ENCODE measurements around the gene IL1R1.

The IL1R1 gene

GRCh38 chr2:102137138-102137537 is 5.4 kb upstream of the IL1R1 start:
- H3K4me3 ChIP-seq (ENCODE audit: low read depth, low read length), result no peak overlapping the region

GRCh38 chr2:102138331-102138730 is 4.2 kb upstream of the IL1R1 start:
- H3K4me3 ChIP-seq (ENCODE audit: low read depth, low read length), result no peak overlapping the region

DNA sequence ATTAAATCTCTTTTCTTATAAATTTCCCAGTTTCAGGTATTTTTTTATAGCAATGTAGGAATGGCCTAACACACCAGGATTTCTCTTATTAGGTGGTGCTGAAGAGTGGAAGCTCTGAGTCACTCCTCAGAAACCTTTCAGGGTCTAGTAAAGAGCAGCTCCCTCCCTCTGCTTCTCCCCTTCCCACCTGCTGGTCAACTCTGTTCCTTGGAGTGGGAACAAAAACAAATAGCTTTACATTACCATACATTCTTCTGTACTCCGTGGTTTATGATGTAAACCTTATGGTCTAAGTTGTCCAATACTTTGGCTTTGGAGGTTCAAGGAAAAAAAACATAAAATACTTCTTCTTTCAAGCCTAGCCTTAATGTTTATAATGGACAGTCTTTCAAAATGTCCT is 2.7 kb upstream of the IL1R1 start:
- H3K4me3 ChIP-seq (ENCODE audit: low read depth, low read length), result no peak overlapping the region

GRCh38 chr2:102140377-102140776 is 2.2 kb upstream of the IL1R1 start:
- no peak overlapping the region for H3K4me3 ChIP-seq (ENCODE audit: low read depth, low read length)

DNA sequence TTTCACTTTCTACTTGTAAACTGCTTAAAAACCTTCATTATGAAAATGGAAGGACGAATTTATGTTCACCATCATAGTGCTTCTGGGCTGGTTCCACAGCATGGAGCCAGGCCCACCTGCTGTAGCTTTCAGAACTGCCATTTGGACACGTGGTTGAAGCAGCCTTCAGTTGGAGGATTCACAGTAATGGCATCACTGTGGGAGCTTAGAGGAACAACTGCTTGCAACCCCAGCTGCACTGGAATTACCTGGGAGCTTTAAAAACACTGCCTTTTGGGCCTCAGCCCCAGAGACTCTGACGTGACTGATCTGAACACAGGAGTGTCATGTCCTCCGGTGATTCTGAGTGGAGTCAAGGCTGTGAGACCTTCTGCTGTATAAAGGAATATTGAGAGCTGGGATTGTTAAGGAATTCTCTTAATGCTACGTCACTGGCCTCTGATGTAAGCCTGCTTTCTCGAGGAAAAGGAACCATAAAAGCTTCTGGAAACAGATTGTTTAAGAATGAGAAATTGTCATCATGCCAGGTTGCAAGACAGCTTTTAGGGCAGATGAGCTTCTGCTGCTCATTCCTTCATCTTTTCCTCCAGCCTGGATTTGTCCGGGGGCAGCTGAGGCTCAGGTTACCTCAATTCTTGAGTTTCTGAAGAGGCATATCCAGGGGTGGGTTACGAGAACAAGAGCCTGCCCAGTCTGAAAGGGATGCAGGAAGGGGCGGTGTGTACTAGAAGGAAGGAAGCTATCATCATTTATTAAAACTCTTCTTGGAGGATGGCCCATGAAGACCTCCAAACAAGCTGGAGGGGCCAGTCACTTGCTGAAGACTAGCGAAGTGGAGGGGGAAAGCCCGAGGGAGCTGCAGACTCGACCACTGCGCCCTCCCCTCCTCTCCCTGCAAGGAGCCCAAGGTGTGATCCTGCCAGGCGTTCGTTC is 1.3 kb upstream of the IL1R1 start:
- H3K4me3 ChIP-seq (ENCODE audit: low read depth, low read length), result no peak overlapping the region

DNA sequence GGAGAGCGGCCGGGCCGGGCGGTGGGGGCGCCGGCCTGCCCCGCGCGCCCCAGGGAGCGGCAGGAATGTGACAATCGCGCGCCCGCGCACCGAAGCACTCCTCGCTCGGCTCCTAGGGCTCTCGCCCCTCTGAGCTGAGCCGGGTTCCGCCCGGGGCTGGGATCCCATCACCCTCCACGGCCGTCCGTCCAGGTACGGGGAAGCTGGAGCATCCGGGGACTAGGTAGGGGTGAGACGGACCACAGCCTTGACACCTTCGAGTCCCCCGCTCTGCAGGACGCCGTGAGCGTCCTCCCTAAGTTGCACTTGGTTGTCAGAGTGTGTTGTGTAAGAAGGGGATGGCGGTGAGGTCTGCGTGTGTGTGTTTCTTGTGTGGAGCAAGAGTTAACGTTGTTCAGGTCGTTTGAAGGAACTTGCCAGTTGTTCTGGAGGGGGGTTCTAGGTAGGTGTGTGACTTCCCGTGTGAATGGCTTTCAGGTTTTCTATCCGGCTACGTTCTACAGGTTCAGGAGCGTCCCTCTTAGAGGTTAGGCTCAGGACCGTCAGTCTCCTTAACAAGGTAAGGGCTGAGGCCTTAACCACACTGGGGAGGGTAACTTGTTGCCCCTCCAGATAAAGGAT is 393 bp downstream of the IL1R1 start:
- H3K4me3 ChIP-seq (ENCODE audit: low read depth, low read length), result peak overlapping the region; percentile 39

- H3K4me3 ChIP-seq (ENCODE audit: low read depth, low read length), result no peak overlapping the region
Measured at GRCh38 chr2:102143450-102143985, 972 bp downstream of the IL1R1 start.

DNA sequence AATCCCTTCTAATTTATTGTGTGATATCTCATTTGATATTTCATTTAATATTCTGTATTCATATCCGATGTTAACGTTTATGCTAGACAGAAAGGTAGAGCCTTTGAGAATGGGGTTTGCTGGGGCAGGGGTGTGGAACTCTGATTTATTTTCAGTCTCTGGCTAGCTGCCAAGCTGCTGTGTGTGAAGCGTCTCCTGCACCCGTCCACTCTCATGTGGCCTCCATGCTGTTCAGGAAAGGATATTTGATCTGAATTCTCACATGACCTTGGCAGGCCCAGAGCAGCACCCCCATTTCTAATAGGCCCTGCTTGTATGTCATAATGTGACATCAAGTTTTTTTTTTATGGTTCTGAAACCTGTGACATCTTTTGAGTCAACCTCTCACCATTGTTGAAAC is 1.6 kb downstream of the IL1R1 start:
- no peak overlapping the region for H3K4me3 ChIP-seq (ENCODE audit: low read depth, low read length)

- H3K4me3 ChIP-seq (ENCODE audit: low read depth, low read length), result no peak overlapping the region
Measured at GRCh38 chr2:102145107-102145506, 2.6 kb downstream of the IL1R1 start.

DNA sequence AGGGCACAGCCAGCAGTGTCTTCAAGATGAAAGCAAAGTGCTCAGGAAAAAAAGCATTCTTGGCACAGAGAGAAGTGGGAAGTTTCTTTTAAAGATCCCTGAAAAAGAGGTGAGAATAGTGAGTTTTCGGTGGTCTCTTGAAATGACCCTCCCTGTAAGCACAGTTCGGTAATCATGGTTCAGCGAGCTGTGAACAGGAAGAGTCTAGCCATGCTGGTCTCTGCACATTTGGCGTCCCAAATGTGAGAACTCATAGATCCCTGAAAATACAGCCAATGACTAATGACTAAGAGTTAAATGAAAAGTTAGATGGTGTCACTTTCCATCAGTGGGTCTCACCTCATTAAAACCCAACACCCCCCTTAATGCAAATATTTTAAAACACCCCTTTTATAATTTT is 3.4 kb downstream of the IL1R1 start:
- no peak overlapping the region for H3K4me3 ChIP-seq (ENCODE audit: low read depth, low read length)

DNA sequence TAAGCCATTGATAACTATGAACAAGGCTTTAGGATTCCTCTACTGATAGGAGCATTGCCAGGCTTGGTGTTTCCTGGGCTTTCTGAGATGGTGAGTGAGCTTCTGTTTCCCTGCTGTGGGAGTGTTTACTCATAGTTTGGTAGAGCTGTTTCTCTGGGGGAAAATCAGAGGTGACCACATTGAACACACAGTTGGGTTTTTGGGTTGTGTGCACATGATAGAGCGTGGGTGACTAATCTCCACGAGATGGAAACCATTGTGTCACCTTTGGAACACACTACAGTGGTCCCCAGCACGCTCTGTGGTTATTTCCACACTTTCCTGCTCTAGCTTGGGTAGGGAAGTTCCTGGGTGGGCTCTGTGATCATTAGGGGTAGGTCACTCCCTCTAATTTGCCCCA is 5.4 kb downstream of the IL1R1 start:
- H3K4me3 ChIP-seq (ENCODE audit: low read depth, low read length), result no peak overlapping the region

DNA sequence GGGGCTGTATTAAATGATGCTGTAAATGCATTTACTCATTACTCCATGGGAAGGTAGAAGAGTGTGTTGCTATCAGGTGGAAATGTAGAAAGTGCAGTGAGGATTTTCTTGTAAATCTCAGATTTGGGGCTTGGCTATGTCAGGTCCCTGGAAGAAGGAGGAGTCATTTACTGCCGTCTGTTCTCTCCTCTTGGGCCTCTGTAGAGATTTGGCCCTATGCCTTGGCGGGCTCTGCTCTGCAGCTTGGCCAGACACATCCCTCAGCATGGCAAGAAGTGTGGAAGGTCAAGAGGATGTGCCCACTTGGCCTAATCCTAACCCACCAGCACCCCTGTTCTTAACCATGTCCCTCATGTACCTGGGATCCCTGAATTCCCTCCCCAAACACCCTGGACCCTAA is 6.7 kb downstream of the IL1R1 start:
- H3K4me3 ChIP-seq (ENCODE audit: low read depth, low read length), result no peak overlapping the region

GRCh38 chr2:102149644-102150455 is 7.3 kb downstream of the IL1R1 start:
- no peak overlapping the region for H3K4me3 ChIP-seq (ENCODE audit: low read depth, low read length)

- H3K4me3 ChIP-seq (ENCODE audit: low read depth, low read length), result no peak overlapping the region
Measured at GRCh38 chr2:102154364-102154763, 11.8 kb downstream of the IL1R1 start.

DNA sequence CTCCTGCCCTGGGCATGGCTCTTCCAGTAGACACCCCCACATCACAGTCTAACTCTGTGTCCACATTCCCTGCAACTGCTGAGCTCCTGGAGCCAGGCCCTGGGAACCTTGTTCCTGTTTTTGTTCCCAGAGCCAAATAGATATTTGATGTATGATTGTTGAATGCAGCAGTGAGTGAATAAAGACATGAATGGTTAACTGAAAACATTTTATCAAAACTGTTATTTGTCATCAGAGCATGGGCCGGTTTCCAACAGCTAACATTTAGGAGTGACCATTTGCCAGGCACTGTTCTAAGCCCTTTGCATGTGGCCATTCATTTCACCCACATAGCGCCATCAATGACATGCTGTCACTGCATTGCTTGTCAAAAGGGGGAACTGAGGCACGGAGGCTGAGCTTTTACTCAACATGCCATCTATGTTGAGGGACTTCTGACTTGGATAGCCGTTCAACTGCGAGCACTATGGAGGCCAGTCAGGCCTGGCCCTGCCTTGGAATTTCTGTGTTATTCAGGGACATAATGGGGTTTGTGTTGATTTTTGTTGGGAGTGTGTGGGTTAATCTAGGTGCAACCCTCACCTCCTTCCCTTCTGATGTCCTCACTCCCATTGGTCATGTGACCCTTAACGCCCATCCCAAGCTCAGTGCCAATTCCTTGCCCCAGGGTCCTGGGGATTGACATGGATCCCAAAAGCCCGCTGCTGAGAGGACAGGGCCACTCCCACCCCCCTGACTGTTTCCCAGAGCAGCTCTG is 12.6 kb downstream of the IL1R1 start:
- H3K4me3 ChIP-seq (ENCODE audit: low read depth, low read length), result no peak overlapping the region

DNA sequence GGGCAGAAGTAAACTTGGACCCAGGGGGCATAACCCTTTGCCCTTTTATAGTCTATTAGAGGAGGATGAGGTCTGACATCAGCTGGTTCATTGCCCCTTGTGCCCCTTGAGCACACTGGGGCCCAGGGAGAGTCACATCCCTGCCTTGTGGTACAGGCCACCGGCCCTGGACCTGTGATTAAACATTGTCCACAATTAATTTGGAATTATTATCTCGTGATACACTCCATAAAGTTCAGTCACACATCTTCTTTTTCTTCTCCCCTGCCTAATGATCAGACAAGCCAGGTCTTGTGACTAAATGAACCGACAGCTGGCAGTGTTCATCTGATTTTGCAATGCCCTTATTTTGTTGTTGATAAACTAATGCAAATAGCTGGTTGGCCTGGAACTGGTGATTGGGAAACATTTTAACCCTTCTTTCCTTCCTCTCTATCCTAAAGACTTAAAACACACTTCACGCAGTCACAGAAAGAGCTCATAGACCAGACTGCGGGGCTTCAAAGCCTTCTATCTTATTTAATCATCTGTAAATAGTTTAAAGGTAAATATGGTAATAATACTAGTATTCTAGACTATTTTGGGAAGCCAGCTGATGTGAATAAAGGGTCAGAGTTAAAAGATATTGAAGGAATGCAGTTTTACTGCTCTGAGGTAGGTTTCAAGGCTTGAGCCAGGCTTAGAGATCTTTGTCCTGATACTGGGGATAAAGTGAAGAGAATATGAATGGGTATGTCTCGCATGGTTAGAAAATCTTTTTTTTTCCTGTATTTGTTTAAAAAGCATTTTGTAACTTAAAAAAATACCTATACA is 13.4 kb downstream of the IL1R1 start:
- H3K4me3 ChIP-seq (ENCODE audit: low read depth, low read length), result no peak overlapping the region

- no peak overlapping the region for H3K4me3 ChIP-seq (ENCODE audit: low read depth, low read length)
Measured at GRCh38 chr2:102158011-102158755, 15.6 kb downstream of the IL1R1 start.

GRCh38 chr2:102159295-102159694 is 16.7 kb downstream of the IL1R1 start:
- no peak overlapping the region for H3K4me3 ChIP-seq (ENCODE audit: low read depth, low read length)
